ENCODE measurements around the gene DRC3.

The DRC3 gene

GRCh38 chr17:18025241-18025944, 52.7 kb downstream of the DRC3 start:
- peak; percentile 51 for DNase-seq

DNA sequence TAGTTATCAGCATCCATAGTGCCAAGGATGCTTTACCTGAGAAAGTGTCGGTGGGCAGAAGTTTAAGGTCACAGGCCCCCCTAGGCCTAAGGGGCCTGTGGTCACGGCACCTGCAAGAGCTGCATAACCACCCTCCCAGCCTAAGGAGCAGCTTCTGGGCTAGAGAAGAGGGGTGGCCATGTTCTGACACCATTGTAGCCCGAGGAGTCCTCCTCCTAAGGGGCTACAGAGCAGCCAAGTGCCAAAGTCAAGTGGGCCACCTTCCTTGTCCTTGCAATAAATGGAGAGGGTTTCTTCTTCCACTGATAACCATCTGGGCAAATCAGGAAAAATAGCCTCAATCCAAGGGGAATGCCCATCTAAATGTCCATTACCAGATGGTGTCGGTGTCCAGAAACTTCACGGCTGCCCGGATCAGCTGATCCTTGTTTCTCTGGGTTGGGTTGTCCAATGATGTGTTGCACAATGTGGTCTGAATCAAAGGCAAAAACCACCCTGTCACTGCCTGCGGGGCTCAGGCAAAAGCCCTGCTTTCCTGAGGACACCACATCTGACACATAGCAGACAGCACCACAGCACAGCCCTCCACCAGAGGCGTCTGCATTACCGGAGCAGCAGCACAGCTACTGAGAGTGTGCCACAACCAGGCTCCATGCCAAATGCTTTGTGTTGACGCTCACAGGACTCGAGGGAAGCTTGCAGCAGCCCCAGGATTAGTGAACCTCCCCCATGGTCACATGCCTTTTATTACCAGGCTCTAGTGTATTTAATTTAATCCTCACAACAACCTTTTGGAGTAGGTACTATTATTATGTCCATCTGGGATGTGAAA, 53.5 kb downstream of the DRC3 start:
- DNase-seq, result peak; percentile 31

- DNase-seq, result no peak
Observed at GRCh38 chr17:18027280-18027679, 54.6 kb downstream of the DRC3 start.

DNA sequence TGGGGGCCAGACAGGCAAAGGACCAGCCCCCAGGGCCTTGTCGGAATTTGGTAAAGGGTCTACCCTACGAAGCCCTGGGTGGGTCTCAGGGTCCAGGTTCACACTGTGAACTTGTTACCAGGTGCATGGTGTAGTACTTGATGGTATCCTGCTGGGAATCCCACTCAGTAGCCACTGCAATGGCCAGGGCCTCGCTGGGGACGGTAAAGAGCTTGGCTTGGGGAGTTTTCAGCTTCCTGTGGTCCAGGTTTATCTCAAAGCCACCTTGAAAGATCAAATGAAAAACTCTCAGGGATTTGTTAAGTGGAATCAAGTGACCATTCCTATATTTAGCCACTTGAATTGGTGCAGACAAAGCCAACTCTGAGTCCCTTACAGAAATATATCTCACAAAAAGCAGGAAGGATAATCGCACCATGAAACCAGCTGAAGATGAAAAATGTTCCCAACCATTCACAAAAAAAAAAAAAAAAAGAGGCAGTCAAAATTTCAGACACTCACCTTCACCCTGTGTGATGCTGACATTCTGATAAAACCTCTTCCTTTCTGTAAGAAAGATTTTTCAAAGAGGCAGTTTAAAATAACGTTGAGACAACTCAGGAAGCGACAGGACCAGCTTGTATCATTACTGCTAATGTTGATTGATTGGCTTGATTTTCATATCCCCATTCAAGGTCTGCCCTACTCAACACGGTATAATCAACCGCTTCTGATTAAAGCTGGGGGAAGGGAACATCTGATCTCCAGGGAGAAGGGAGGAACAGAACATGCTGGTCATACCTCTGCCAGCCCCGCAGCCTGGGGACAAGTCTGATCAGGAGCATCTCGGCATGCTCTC, 55.7 kb downstream of the DRC3 start:
- DNase-seq, result no peak

DNA sequence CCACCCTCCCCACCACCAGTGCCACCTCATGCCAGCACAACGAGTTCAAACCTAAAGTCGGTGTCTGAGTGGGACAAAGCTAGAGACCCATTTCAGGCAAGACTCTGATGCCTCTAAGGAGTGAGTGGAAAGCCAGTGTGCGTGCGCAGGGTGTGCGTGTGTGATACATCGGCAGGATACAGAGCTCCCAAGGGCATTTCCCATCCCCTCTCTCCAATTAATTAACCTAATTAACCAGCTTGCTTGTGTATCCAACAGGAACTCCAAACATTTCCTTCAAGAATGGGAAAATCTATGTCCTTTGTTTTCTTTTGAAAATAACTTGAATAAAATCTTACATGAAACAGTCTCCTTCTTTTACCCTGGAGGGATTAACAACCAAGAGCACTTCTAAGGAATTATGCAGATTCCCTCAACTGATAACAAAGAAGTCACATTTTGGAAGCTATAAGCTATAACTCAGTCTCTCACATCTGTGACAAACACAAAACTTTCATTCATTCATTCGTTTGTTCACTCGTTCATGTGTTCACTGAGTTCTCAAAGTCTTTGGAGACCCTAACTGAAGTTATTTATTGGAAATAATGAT, 56.4 kb downstream of the DRC3 start:
- no peak for DNase-seq

- DNase-seq, result no peak
Observed at GRCh38 chr17:18031955-18032354, 59.3 kb downstream of the DRC3 start.

DNA sequence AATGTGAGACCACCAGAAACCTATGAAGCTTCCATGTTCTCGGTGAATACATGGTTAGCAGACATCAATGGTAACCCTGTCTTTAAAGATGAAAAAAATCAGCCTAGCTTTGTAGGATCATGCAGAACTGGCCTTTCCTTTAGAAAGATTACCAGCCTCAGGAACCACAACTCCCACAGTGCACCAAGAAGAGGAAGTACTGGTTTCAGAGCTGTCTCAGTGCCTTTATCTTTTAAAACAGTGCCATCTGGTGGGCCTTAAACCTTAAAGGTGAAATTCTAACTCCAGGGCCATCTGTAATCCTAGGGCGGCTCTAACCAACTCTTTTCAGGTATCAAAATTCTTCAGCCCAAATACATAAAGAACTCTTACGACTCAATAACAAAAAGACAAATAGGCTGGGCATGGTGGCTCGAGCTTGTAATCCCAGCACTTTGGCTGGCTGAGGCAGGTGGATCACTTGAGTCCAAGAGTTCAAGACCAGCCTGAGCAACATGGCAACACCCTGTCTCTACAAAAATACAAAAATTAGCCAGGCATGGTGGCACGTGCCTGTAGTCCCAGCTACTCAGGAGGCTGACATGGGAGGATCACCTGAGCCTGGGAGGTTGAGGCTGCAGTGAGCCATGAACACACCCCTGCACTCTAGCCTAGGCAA, 60.9 kb downstream of the DRC3 start:
- peak; percentile 49 for DNase-seq

- DNase-seq, result no peak
Observed at GRCh38 chr17:18035704-18036103, 63.0 kb downstream of the DRC3 start.

DNA sequence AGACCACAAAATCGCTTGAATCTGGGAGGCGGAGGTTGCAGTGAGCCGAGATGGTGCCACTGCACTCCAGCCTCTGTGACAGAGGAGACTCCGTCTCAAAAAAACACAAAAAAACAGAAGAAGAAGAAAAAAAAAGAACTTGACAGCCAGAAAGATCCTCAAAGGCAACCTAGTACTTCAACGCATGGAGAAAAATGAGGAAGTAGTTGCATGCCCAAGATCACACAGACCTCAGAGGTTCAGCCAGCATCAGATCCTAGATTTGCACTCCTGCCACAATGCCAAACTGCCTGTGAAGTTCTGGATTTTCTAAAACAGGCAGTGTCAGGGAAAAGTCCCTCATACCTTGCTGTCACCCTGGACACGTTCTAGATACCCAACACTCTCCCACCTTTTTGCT, 64.8 kb downstream of the DRC3 start:
- no peak for DNase-seq

GRCh38 chr17:18038149-18038850, 65.6 kb downstream of the DRC3 start:
- peak; percentile 51 for DNase-seq

DNA sequence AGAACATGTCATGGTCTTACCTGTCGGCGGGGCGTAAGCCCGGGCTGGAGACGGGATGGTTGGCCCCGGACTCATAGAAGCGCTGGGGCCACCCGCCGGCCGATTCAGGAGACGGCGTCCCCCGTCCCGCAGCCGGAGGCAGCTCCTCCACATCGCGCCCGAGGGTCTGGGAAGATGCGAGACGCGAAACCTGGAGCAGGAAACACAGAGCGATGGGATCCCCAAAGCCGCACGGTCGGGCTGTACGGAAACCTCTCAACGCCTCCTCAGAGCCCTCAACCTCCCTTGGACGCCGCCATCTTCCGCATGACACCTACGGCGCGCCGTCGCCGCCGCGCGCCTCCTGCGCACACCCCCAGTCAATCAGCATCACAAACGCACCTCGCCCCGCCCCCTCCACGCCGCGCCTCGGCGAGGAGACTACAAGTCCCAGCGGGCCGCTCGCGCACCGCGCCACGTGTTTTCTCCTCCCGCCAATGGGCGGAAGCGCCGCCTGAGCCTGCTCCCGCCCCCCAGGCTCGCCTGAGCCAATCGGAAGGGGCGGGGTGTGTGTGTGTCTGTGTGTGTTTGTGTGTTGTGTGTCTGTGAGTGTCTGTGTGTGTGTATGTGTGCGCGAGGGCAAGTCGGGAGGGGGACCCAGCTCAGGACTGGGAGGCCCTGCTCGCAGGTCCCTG, 66.3 kb downstream of the DRC3 start, which contains the start of the genes ATPAF2 and GID4:
ATPAF2 (minus strand) TSS at position 308 of the 674 bp plus-strand sequence; CDS start at position 153, 155 bp downstream.
GID4 (plus strand) TSS at position 548 of the 674 bp plus-strand sequence; CDS start at position 605, 57 bp downstream.
- peak; percentile 100 for DNase-seq

- DNase-seq, result peak; percentile 37
Observed at GRCh38 chr17:18039535-18040260, 67.0 kb downstream of the DRC3 start.

DNA sequence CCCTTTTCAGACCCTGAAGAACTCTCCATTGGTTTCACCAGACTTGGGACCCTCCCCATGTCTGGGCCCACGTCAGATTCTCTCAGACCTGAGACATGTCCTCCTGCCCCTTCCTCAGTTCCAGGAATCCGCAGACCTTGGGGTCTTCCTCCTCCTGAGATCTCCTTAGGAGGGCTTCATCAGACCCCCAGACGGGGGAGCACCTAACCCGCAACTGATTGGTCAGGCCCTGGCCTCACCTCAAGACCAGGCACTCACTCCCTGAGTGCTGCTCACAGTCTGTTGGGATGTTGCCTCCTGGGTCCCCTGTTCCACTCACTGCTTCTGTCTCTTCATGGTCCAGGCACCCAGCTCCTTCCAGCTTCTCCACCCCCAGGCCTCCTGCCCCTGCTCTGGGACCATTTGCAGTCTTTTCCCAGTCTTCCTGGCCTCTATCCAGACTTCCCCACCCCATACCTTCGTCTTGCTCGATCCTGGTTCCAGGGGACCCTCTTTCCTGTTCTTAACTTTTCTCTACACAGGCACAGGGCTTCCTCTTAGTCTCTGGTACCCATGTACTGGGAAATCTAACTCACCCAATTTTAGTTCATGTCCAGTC, 67.7 kb downstream of the DRC3 start:
- DNase-seq, result no peak

DNA sequence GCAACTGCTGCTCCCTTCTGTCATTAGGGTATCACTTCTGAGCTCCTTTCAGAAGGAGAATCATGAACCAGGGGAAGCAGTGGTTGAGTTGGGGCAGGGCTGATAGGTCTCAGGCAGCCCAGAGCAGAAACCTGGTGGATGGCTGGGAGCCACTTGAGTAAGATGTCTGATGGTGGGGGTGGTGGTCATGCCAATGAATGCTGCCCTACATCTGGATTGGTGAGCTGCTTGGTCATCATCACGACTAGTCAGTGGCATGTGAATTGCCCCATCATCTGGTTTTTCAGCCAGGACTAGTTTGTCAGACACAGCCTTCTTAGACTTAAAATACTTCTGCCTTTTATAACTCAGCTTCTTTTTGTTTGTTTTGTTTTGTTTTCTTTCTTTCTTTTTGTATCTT, 69.1 kb downstream of the DRC3 start:
- DNase-seq, result no peak

DNA sequence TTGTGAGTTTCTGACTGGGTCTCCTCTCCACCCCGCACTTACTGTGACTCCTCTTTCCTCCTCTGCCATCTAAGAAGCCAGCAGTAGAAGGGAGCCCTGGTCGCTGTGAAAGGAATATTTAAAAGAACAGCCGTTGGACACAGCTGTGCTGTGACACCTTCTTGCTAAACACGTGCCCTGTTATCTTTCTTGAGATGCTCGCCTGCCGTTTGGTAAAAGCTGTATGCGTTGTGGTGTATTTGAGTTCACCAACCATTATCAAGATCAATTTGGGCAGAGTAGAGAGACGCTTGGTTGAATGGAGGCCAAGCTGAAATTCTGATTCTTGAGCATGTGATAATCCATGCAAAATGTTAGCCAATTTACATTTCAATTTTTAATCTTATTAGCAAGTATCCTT, 70.3 kb downstream of the DRC3 start:
- DNase-seq, result no peak

DNA sequence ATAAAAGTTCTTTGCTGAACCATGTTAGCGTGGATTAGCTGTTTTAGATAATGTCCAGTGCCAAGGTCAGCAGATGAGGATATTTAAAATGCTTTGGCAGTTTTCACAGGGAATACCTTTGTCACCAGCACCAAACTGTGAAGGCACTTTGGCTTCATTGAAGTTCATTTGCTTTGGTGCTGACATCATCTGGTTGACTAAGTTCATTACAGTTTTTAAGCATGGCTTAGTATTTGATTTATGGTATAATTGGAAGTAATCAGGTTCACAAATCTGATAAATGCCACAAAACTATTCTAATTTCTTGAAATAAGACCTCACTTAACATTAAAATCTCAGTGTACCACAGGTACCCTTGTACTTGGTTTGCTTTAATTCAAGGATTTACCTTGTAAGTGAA, 70.8 kb downstream of the DRC3 start:
- DNase-seq, result no peak

DNA sequence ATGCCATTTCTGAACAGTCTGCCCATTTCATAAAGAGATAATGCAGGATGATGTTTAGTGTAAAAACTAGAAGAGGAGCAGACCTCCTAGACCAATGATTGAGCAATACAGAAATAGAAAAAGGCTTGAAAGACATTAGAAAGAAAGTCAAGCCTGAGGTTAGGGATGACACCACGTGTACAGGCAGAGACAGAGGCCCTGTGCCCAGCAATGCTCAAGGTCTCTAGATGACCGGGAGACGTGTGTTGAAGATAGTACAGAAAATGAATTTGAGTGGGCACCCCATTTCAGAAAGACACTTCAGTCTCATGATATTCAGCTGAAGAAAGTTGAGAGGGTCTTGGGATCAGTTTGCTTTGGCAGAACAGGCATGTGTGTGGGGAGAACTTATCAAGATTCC, 71.9 kb downstream of the DRC3 start:
- no peak for DNase-seq

- DNase-seq, result no peak
Observed at GRCh38 chr17:18045691-18046350, 73.2 kb downstream of the DRC3 start.

DNA sequence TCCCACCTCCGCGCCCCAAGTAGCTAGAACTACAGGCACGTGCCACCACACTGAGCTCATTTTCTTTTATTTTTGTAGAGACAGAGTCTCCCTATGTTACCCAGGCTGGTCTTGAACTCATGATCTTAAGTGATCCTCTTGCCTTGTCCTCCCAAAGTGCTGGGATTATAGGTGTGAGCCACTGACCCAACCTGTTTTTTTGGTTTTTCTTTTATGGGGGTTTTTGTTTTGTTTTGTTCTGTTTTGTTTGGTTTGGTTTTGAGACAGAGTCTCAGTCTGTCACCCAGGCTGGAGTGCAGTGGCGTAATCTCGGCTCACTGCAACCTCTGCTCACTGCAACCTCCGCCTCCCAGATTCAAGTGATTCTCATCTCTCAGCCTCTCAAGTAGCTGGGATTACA, 82.9 kb downstream of the DRC3 start:
- no peak for DNase-seq

Data from stimulated activated CD8-positive, alpha-beta memory T cell treated with anti-CD3 and anti-CD28 coated beads, Interleukin-4, amount 100 ng/mL, for 48 hours (primary cell).